HG03103 (cell line): ENCODE measurements around the gene TTC23.
"Not testable (repeated sequence)": the region's sequence is repeated elsewhere in the genome, so short reads cannot be mapped to it uniquely, and the experiment has no call there.

Experiments used
- ATAC-seq: cut with Tn5 transposase; IDR thresholded peaks from one replicate; pipeline ENCODE4 v1.9.1; 2021; ENCODE audit warnings: low read depth; ENCODE audit not compliant: unreplicated experiment

Gene TTC23

DNA sequence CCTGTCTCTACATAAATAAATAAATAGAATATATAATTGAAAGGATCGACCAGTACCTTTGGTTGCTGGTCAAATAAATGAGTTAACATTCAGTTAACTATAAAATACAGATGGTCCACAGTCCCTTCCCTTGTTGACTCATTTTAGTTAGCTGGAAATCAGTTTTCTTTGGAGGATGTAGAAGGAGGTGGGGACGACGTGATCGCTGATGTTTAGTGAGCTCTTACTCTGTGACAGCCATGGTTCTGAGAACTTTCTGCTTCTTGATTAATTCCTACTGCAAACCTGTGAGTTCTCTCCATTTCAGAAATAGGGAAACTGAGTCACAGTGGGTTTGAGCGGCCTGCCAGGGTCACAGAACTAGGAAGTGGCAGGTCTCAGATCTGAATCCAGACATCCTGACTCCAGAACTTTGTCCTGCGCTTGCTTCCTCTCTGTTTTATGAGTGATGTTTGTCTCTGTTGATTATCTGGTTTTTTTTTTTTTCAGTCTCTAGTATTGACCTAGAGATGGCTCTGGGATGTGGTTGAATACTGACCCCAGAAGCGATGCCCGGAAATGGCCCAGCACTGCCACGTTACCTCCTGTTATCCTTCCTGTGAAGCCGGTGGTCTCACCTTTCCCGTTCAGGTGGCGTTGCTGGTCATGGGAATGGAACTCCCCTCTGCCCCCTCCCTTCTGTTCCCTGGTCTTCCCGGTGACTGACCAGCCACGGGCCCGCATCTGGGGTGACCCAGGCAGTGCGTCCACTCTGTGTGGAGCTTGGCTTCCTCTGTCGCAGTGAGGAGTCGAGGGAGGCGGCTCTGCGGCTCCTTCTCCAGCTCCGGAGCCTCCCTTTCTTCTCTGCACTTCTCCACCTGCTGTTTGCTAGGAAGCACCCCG is 126.3 kb downstream of the TTC23 start:
- no peak for ATAC-seq

DNA sequence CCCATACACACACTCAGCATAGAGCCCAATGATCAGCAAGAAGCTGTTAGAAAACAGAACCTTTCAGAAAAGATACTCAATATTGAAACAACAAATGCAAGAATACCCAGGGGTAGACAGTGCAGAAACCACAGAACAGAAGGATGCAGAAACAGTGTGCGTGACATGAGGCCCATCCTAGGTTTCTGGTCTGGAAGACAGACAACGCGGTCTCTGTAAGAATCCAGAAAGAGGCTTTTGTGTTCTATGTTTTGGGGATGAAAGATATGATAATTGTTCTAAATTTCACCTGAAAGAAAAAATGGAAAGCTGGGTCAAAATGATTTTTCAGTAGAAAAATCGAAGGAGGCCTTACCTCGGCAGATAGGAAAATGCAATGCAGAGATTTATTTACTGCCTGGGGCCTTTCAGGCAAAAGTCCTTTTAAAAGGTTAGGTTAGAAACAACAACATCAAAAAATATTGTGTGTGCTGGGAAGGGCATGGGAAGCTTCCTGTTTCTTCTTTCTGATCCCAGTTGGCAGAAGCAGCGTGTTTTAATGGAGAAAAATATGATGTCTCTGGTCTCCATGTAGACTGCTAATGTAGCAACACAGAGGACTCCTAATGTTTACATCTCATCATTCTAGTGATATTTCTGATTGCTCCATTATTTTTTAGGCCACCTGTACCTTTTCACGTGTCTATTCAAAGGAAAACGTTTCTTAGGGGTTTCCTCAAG is 127.5 kb downstream of the TTC23 start:
- ATAC-seq, result no peak

DNA sequence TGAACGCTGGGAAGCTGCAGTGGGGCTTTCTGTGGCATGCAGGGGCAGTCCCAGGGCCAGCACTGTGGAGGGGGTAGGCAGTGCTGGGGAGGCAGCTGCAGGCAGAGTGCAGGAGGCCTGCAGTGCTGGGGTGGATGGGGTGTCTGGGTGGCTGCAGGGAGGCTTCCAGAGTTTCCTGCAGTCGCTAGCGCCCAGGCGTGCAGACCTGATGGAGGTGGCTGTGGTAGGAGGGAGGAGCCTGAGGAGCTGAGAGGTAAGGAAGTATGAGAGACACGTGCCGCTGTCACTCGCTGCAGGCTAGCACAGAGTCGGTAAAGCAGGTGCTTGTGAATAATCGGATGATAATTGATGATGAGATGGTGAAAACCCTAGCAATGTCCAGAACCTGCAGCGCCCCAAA is 128.2 kb downstream of the TTC23 start:
- ATAC-seq, result no peak

DNA sequence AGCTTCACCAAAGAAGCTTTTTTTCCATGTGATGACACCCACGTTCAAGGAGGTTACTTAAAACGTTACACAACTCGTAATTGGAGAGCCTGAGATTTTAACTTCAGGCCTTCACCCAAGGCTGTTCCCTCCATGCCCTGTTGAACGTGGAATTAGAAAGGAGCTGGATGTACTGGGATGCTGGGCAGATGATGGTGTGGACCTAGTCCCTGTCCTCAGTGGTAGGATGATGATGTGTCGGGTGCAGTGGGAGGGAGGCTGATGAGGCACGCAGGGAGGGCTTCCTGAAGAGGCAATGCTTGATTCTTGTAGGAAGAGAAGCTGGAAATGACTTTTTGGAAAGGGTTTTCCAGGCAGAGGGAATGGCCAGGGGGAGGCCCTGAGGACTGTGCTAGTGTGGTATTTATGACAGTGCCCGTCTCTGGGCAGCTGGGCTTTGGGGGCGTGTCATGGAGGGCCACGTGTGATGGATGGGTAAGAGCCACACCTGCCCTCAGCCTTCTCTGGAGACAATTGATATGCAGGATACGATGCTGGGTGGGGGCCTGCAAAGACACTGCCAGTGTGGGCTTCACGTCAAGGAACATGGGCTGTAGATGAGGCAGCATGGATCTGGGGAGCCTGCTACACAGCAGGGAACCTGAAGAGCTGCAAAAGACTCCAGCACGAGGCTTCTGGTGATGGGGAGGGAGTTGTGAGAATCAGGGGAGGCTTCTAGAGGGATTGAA is 129.2 kb downstream of the TTC23 start:
- ATAC-seq, result no peak

DNA sequence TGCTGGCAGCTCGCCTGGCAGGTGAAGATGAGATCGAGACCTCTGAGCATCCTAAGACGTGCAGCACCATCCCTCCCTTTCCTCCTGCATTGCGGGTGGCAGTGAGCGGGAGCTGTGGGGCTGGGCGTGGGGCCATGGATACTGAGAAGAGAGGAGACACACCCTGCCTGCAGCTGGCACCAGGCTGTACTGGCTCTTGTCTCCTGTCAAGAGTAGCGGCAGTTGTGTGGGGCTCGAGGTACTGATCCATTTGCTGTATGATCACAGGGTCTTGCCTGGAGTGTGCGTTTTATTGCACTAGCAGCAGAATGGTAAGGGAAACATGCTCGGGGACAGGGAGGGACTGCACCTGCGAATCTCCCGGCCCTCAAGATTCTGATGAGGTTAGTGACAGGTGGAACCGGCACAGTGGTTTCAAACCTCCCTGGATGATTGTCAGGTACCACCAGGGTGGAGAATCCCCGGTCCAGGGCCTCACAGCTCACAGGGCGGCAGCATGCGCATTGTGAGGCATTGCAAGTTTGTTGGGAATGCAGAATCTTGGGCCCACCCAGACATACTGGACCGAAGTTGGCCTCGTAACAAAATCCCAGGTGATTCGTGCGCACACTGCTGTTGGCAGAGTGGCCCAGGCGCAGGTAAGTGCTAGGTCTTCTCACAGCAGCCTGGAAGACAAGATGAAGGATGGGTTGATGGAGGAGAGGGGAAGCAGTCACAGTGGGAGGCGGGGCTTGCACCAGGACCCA is 130.4 kb downstream of the TTC23 start:
- ATAC-seq, result no peak

DNA sequence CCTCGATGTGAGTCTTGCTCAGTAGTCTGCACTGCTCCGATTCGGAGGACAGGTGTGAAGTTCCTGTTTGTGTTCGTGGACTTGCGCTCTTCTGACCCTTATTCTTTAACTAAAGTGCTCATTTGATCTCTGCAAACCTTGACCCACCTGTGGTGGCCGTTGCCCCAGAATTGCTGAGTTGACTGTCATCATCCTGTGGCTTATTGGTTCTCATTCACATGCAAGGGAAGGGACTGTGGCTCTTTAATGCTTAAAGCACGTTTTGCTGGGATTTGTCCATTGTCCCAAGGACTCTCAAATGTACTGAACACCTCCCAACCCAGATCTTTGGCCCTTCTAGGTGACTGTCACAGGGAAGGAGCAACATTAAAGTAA is 131.1 kb downstream of the TTC23 start:
- no peak for ATAC-seq

DNA sequence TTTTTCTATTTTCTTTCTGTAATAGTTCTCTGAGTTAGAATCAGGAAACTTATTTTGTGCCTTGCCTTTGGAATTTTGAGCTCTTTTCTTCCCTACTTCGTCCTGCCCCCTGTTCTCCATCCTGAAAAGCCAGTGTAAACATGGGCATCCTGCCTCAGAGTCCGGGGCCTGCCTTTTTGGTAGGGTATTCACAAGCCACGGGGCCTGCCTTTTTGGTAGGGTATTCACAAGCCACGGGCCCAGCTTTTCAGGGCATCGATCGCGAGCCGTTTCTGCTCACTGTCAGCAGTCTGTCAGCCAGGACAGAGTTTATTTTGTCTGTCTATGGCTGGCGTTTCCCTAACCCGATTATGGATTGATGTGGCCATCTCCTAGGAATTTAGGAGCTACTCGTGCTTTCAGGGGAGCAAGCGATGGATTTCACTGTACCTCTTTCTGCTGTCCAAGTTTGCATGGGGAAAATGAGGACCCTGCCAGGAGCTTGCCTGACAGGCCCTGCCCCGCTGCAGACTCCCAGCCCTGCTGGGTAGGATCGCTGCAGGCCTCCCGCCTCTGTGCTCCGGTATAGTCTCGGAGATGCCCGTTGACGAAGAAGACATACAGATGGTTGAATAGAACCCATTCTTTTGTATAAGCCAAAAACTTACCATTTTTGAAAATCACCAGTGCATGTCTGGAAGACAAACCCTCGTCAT is 131.7 kb downstream of the TTC23 start:
- no peak for ATAC-seq

DNA sequence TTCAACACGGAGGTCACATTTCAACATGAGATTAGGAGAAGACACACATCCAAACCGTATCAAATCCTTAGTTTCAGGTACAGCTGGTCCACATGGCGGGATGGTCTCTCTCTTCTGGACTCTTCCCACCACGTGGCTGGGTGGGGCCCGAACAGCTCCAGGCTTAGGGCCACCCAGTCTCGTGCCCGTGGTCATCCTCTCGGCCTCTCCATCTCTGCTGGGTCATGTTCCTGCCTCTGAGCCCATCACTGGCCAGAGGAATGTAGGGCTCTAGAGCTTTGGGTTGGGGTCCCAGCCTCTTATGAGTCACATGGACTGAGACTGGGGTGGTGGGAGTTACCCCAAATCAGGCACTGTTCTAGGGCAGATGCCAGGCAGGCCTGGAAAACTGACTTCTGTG is 132.3 kb downstream of the TTC23 start:
- no peak for ATAC-seq

DNA sequence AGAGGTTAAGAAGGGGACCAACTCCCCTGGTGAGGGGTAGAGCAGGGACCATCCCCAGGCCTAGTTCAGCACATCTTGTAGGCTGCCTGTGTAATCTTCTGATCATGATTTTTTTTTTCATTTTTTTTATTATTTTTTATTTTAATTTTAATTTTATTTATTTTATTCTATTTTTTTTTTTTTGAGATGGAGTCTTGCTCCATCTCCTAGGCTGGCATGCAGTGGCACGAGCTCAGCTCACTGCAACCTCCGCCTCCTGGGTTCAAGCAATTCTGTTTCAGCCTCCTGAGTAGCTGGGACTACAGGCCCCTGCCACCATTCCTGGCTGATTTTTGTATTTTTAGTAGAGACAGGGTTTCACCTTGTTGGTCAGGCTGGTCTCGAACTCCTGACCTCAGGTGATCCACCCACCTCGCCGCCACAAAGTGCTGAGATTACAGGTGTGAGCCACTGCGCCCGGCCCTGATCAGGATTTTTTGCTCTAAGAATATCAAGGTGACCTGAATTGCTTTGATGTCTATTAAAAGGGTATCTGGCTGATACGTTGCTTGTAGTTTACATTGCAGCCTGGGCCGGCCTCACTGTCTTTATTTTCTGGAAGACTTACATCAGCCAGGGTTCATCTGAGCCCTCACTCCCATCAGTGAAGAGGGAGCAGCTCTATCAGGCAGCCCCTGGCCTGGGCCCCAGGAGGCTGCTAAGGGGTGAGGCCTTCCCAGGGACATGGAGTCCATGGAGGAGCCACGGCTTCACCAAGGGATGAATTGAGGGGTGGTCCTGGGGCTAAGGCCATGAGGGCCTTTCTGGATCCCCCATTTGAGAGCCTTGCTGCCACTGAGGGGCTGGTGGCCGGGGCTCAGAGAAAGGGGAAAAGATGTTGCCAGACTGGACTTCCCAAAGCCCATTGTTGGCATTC is 133.8 kb downstream of the TTC23 start:
- ATAC-seq, result no peak

DNA sequence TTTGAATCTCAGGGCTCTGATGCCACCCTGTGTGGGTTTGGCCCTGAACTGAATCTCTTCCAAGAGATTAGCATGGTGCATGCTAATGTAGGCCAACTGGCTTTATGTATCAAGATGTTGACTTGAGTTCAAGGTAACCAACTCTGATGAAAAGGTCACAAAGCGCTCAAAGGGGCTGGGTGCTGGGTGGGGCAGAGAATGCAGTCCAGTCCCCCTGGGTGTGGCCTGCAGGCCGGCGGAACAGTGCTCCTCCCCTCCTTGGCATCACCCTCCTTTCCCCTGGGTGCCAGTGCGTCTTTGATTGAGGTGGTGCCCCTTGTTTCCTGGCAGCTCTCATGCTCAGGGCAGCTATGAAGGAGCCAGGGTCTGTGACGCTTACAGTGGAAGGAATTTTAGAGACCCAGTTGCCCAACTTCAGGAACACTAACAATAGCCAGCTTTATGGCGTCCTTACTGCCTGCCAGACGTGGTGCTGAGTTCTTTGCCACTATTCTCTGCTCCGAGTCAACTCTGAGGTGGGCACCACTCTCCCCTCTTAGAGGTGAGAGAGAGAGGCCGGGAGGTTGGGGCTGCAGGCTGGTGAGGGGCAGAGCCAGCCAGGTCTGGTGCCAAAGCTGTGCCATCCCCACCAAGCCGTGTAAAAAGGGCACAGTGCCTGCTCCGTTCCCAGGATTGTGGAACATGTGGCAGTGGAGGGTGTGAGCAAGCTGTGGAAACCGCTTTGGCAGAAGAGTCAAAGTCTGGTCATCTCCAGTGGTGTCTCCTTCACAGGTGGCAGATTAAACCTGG is 134.7 kb downstream of the TTC23 start:
- ATAC-seq, result no peak

DNA sequence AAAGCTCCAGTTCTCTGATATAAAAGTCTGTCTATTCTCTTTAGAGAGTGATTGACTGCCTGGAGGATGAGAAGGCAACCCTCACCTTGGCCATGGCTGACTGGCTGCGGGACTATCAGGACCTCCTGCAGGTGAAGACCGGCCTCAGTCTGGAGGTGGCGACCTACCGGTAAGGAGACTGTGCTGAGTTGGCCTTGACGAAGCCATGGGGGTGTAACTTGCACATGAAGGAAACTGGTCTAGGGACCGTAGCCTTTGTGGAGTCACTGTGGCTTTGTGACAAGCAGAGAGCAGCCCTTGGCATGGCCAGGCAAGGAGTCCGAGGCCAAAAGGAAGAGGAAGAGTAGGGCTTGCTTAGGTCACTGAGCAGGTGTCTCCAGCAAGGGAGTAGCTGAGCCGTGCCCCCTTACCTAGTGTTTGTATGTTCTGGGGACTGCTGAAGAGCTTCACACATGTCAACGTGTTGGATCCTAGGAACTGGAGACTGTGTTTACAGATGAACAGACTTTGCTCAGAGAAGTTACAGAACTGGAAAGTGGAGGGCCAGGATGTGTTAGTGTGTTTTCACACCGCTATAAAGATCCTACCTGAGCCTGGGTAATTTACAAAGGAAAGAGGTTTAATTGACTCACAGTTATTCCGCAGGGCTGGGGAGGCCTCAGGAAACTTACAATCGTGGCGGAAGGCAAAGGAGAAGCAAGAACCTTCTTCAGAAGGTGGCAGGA is 135.7 kb downstream of the TTC23 start:
- no peak for ATAC-seq

DNA sequence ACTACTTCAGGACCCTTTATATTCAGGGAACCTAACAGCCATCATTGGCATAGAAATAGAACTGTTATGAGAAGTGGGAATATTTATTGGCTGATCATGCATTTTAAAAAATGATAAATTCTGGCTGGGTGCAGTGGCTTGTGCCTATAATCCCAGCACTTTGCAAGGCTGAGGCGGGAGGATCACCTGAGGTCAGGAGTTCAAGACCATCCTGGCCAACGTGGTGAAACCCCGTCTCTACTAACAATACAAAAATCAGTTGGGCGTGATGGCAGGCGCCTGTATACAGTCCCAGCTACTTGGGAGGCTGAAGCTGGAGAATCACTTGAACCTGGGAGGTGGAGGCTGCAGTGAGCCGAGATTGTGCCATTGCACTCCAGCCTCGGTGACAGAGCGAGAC is 137.7 kb downstream of the TTC23 start:
- ATAC-seq, result not testable (repeated sequence)

DNA sequence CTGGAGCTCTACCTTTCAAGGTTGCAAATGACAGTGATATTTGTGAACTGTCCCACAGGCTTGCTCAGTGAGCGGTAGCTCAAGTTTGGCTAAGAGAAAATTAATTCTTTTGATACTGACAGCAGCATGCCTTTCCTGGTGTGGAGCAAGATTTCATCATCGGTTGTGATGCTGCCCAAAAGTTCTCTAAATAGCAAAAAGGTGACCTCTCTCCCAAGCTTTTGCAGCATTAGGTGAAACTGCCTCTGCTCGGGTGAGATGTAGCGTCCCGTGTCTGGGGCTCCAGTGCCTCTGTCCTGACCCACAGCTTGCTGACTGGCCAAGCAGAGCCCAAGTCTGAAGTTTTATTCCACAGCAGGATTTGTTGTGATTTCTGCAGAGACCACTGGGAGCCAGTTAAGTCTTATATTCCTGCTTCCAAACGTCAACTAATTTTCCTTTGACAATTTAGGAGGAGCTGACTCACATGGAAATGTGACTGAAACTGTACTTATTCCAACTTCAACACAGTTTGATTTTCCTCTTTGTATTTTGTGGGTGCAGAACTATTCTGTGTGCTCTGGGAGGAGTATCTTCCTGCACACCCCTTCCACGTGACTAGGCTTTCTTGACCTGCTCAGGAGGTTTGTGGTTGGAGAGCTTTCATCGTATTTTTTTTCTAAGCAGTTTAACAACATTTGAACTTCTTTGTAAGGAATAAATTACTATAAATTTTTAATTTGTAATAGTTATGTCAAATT is 138.6 kb downstream of the TTC23 start:
- ATAC-seq, result no peak

DNA sequence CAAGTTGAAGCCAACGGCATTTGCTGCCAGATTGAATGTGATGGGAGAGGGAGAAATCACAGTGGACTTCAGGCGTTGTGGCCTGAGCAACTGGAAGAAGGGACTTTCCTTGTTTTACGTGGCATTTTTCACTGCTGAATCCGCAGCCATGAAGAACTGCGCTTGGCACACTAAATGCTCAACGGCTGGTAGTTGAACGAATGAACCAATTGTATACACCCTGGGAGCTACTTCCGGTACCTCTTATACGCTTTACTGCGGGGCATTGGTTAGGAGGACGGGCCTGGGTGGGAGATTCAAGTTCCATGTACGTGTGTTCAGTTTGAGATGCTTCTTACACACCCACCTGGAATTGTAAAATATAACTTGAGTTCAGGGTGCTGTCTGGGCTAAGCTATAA is 139.3 kb downstream of the TTC23 start:
- no peak for ATAC-seq

DNA sequence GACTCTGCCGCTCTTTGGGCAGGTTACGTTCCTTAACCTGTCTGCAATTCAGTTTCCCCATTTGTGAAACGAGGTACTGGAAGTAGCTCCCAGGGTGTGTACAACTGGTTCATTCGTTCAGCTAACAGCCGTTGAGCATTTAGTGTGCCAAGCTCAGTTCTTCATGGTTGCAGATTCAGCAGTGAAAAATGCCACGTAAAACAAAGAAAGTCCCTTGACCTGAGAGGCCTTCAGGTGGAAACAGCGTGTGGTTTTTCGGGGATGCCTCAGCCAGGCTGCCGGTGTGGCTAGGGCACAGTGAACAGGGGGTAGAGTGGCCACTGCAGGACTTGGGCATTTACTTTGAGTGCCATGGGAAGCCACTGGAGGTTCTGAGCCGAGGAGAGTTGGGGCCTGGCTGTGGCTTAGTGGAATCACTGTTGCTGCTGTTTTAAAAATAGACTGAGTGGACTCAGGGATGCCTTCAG is 139.8 kb downstream of the TTC23 start:
- no peak for ATAC-seq

DNA sequence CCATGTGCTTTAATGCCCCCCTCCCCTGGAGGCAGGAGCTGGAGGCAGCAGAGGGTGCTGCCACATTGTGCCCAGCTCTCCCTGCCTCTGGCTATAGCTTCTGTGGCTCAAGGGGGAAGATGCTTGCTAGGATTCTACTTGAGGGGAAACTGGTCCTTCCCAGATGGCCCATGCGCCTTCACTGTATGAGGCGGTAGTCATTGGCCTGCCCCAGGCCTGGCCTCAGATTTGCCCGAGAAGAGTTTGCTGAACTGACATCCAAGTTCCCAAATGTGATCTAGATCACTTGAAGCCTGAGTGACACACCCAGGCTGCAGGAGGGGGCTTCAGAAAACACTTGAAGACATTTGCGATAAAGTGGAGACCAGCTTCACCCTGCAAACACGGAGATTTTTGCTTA is 140.4 kb downstream of the TTC23 start:
- no peak for ATAC-seq
